Epithelial cell of proximal tubule (primary cell): Measurements from ENCODE around the gene UCHL1. TPM values are rescaled to one million over a fixed set of nuclear protein-coding genes. Genes with fewer than 3 reads are reported as not detected.

Source experiments
- DNase-seq: peaks from one replicate; pipeline ENCODE4 v3.0.0-alpha.2; 2011; ENCODE audit warnings: low read depth
- H3K4me3 ChIP-seq: 2 replicates; pipeline ENCODE4 v1.5.1; 2011; ENCODE audit warnings: low read depth, mild to moderate bottlenecking, low read length
- CTCF ChIP-seq: conservative IDR thresholded peaks from 2 replicates; pipeline ENCODE4 v1.5.1; 2012; ENCODE audit warnings: low read depth, mild to moderate bottlenecking, low read length
- total RNA-seq: library from RNA; depleted of rRNA; stranded (reverse); fragments of >200 nt; gene quantifications from 2 replicates; pipeline ENCODE4 v1.2.3, GENCODE V29; 2015

The UCHL1 gene
- total RNA-seq, 1 donor from 2014 or later, result 2,223 TPM

- DNase-seq, result no peak
- no peak for TF ChIP-seq CTCF
- peak overlapping the region; percentile 62 for H3K4me3 ChIP-seq
Measured at GRCh38 chr4:41217020-41217333, 39.8 kb upstream of the UCHL1 start.

GRCh38 chr4:41217374-41217773 is 39.4 kb upstream of the UCHL1 start:
- no peak for TF ChIP-seq CTCF
- no peak for DNase-seq
- H3K4me3 ChIP-seq, result no peak overlapping the region

GRCh38 chr4:41218703-41219102 is 38.0 kb upstream of the UCHL1 start:
- no peak for DNase-seq
- H3K4me3 ChIP-seq, result no peak overlapping the region
- TF ChIP-seq CTCF, result no peak

- DNase-seq, result no peak
- no peak overlapping the region for H3K4me3 ChIP-seq
- no peak for TF ChIP-seq CTCF
Measured at GRCh38 chr4:41219421-41219950, 37.2 kb upstream of the UCHL1 start.

GRCh38 chr4:41221850-41222645 is 34.7 kb upstream of the UCHL1 start:
- no peak overlapping the region for H3K4me3 ChIP-seq
- TF ChIP-seq CTCF, result no peak
- no peak for DNase-seq

GRCh38 chr4:41227902-41228301 is 28.8 kb upstream of the UCHL1 start:
- no peak for TF ChIP-seq CTCF
- H3K4me3 ChIP-seq, result no peak overlapping the region
- DNase-seq, result no peak

GRCh38 chr4:41232406-41232805 is 24.3 kb upstream of the UCHL1 start:
- no peak for TF ChIP-seq CTCF
- H3K4me3 ChIP-seq, result no peak overlapping the region
- DNase-seq, result no peak
